ENCODE measurements around the gene CLBA1. TPM values are rescaled to one million over a fixed set of nuclear protein-coding genes. Genes with fewer than 3 reads are reported as not detected.

The CLBA1 gene
- total and polyA plus RNA-seq, 9 of the 15 experiments (the other 6 are each of a cell fraction or from before 2014, with no cell fraction given): 0.04 to 3.9 (median 2.6) TPM

DNA sequence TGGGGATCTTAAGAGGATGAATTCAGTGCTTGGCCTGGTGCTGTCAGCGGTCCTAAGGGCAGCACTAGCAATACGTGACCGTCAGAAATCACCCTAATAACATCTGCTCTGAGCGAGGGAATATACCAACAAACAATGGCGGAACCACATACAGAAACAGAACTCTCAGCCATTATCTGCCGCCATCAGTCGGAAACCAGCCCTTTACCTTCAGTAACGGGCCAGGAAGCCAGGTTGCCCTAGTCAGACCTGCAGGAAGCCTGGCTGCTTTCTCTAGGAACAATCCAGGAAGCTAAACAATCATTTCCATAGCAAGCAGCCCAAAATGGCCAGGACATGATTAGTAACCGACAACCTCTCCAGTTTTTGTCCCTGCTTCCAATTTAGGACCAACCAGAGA, 29.7 kb downstream of the CLBA1 start (continued):
- TF ChIP-seq ZNF586 (CRISPR knock-in tag; conservative IDR thresholded peaks at IDR 0.05): no peak
- TF ChIP-seq GTF2A2 (tag; IDR thresholded peaks at IDR 0.05): no peak
- no peak for TF ChIP-seq HNRNPLL (IDR thresholded peaks at IDR 0.05; ENCODE audit: low read depth, low read length, poor library complexity, severe bottlenecking)
- TF ChIP-seq POLR2A (conservative IDR thresholded peaks at IDR 0.05): no peak
- TF ChIP-seq, protein P1, sequence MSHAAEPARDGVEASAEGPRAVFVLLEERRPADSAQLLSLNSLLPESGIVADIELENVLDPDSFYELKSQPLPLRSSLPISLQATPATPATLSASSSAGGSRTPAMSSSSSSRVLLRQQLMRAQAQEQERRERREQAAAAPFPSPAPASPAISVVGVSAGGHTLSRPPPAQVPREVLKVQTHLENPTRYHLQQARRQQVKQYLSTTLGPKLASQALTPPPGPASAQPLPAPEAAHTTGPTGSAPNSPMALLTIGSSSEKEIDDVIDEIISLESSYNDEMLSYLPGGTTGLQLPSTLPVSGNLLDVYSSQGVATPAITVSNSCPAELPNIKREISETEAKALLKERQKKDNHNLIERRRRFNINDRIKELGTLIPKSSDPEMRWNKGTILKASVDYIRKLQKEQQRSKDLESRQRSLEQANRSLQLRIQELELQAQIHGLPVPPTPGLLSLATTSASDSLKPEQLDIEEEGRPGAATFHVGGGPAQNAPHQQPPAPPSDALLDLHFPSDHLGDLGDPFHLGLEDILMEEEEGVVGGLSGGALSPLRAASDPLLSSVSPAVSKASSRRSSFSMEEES (CRISPR knock-in tag; IDR thresholded peaks at IDR 0.05): no peak
- TF ChIP-seq, protein P2, sequence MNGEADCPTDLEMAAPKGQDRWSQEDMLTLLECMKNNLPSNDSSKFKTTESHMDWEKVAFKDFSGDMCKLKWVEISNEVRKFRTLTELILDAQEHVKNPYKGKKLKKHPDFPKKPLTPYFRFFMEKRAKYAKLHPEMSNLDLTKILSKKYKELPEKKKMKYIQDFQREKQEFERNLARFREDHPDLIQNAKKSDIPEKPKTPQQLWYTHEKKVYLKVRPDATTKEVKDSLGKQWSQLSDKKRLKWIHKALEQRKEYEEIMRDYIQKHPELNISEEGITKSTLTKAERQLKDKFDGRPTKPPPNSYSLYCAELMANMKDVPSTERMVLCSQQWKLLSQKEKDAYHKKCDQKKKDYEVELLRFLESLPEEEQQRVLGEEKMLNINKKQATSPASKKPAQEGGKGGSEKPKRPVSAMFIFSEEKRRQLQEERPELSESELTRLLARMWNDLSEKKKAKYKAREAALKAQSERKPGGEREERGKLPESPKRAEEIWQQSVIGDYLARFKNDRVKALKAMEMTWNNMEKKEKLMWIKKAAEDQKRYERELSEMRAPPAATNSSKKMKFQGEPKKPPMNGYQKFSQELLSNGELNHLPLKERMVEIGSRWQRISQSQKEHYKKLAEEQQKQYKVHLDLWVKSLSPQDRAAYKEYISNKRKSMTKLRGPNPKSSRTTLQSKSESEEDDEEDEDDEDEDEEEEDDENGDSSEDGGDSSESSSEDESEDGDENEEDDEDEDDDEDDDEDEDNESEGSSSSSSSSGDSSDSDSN (IDR thresholded peaks at IDR 0.05; ENCODE audit: borderline replicate concordance in 1 of 2, low read depth in 2 of 2, low read length in 2 of 2): 0 out of 4 replicates have a peak, but pooled peaks of 1 of the 2 experiments have one; percentile 29
- TF ChIP-seq ETV6 (IDR thresholded peaks at IDR 0.05; ENCODE audit: borderline replicate concordance in 1 of 2, low read depth in 2 of 2, low read length in 1 of 2): peak in 1 of 2 experiments; percentile 60; a peak in 1 of 4 replicates
- no peak for TF ChIP-seq ETV6 (CRISPR knock-in tag; IDR thresholded peaks at IDR 0.05; ENCODE audit: borderline replicate concordance)
- TF ChIP-seq ZEB2 (IDR thresholded peaks at IDR 0.05): peak; percentile 19; the same call in 1 of the 2 replicates
- no peak for TF ChIP-seq ZNF239 (CRISPR knock-in tag; IDR thresholded peaks at IDR 0.05)
- TF ChIP-seq ARID1B (IDR thresholded peaks at IDR 0.05): peak; percentile 19; the same call in 1 of the 2 replicates
- no peak for TF ChIP-seq TRIM24 (IDR thresholded peaks at IDR 0.05)
- TF ChIP-seq, protein P3, sequence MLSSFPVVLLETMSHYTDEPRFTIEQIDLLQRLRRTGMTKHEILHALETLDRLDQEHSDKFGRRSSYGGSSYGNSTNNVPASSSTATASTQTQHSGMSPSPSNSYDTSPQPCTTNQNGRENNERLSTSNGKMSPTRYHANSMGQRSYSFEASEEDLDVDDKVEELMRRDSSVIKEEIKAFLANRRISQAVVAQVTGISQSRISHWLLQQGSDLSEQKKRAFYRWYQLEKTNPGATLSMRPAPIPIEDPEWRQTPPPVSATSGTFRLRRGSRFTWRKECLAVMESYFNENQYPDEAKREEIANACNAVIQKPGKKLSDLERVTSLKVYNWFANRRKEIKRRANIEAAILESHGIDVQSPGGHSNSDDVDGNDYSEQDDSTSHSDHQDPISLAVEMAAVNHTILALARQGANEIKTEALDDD (IDR thresholded peaks at IDR 0.05): peak; percentile 96
- TF ChIP-seq JUNB (CRISPR knock-in tag; conservative IDR thresholded peaks at IDR 0.05): no peak
- TF ChIP-seq, protein P4, sequence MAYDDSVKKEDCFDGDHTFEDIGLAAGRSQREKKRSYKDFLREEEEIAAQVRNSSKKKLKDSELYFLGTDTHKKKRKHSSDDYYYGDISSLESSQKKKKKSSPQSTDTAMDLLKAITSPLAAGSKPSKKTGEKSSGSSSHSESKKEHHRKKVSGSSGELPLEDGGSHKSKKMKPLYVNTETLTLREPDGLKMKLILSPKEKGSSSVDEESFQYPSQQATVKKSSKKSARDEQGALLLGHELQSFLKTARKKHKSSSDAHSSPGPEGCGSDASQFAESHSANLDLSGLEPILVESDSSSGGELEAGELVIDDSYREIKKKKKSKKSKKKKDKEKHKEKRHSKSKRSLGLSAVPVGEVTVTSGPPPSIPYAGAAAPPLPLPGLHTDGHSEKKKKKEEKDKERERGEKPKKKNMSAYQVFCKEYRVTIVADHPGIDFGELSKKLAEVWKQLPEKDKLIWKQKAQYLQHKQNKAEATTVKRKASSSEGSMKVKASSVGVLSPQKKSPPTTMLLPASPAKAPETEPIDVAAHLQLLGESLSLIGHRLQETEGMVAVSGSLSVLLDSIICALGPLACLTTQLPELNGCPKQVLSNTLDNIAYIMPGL (CRISPR knock-in tag; IDR thresholded peaks at IDR 0.05): no peak
- no peak for TF ChIP-seq PCBP2 (IDR thresholded peaks at IDR 0.05; ENCODE audit: low read depth, low read length, poor library complexity, severe bottlenecking)
- TF ChIP-seq MIER1 (IDR thresholded peaks at IDR 0.05; ENCODE audit: low read depth): no peak
- no peak for TF ChIP-seq TAF1 (IDR thresholded peaks at IDR 0.05; ENCODE audit: control insufficient read depth, extremely low read depth, insufficient read depth, low read length, severe bottlenecking)
- no peak for TF ChIP-seq ZNF175 (CRISPR knock-in tag; IDR thresholded peaks at IDR 0.05; ENCODE audit: low read depth)
- no peak for TF ChIP-seq SRF (CRISPR knock-in tag; IDR thresholded peaks at IDR 0.05)

All from K562 (cell line).